ENCODE results near the gene ARHGAP6. TPM values are rescaled to one million over a fixed set of nuclear protein-coding genes. Genes with fewer than 3 reads are reported as not detected.

ARHGAP6 gene
- total and polyA plus RNA-seq, 8 donors, result 2.2 to 26.4 (median 8.7) TPM

DNA sequence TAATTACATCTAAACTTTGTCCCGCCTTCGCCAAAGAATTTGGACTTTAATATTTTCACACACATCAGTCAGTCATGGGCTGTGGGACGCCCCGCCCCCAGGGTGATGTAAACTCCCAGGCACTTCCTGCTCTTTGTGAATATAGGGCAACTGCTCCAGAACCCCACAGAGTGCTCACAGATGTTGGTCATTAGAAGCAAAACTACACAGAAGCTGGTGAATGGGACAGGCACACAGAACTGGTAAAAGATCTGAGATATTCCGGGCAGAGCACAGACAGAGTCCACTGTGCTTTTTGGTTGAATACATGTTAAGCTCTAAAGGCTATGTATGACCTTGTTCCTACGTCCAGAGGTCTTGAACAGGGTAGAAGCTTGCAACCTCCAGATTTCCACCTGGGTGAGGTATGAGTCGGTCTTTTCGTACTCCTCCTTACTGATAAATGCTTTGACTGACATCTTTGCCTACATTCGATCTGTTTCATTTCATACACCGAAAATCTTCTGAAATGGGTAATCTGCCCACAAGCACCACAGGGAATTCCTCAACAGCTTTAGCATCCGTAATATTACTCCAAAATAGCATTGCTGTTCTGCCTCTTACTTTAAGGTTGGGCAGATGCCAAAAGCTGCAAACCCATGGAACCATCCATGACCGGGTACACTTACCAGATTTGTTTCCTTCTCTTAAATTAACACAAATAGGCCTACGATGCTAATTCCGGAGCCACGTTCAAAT is 227.9 kb downstream of the ARHGAP6 start:
- intact Hi-C loops (cut with DNase I; ENCODE audit: low total_unique reads), result no loop called here
- WGBS, 5 donors, result 64 to 72% (median 70%) methylated on average over 14 to 15 of the region's 15 CpGs
- no peak for TF ChIP-seq POLR2AphosphoS5 (IDR thresholded peaks at IDR 0.05)
- TF ChIP-seq POLR2A (IDR thresholded peaks at IDR 0.05), result no peak
- TF ChIP-seq, protein P1, sequence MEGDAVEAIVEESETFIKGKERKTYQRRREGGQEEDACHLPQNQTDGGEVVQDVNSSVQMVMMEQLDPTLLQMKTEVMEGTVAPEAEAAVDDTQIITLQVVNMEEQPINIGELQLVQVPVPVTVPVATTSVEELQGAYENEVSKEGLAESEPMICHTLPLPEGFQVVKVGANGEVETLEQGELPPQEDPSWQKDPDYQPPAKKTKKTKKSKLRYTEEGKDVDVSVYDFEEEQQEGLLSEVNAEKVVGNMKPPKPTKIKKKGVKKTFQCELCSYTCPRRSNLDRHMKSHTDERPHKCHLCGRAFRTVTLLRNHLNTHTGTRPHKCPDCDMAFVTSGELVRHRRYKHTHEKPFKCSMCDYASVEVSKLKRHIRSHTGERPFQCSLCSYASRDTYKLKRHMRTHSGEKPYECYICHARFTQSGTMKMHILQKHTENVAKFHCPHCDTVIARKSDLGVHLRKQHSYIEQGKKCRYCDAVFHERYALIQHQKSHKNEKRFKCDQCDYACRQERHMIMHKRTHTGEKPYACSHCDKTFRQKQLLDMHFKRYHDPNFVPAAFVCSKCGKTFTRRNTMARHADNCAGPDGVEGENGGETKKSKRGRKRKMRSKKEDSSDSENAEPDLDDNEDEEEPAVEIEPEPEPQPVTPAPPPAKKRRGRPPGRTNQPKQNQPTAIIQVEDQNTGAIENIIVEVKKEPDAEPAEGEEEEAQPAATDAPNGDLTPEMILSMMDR (IDR thresholded peaks at IDR 0.05), result no peak
- TF ChIP-seq EP300 (IDR thresholded peaks at IDR 0.05), result no peak
- Histone ChIP-seq H3K4me1 (peaks cover 0 to 12% (median 0%) of the 10 kb centered on the region in 4 donors), H3K27me3 (no peaks in the 10 kb centered on the region), H3K36me3 (no peaks in the 10 kb centered on the region), H3K9me3 (no peaks in the 10 kb centered on the region), H3K4me3 (no peak overlapping the region), H3K27ac (peak overlapping the region in 3 of 5 donors; percentile 12 to 47 (median 15))
- peak in 1 of 2 donors; percentile 74 for DNase-seq

DNA sequence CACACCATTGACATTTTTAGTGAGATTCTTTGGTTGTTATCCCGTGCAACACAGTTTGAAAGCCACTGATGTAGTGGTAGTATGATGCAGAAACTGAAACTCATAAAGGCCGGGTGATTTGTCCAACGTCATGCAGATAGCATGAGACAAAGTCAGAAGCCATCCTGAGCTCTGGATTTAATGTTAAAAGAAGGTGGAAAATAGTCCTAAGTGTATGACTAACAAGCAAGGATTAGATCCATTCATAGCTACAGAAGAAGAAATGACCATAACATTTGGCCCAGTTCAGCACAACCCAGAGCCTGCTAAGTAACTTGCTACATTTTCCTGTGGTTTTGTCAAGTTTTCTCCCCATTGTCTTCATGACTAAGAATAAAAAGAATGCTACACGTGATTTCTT is 230.2 kb downstream of the ARHGAP6 start:
- H3K27ac ChIP-seq, result no peak overlapping the region
- H3K36me3 ChIP-seq, result no peaks in the 10 kb centered on the region
- TF ChIP-seq POLR2AphosphoS5 (IDR thresholded peaks at IDR 0.05), result no peak
- no peak for TF ChIP-seq EP300 (IDR thresholded peaks at IDR 0.05)
- TF ChIP-seq, protein P1 (IDR thresholded peaks at IDR 0.05), result no peak
- TF ChIP-seq POLR2A (IDR thresholded peaks at IDR 0.05), result no peak
- no peaks in the 10 kb centered on the region for H3K27me3 ChIP-seq
- 44 to 78% (median 65%) methylated on average over 4 of the region's 4 CpGs for WGBS, 5 donors
- H3K9me3 ChIP-seq, result no peaks in the 10 kb centered on the region
- peaks cover 0 to 12% (median 0%) of the 10 kb centered on the region in 4 donors for H3K4me1 ChIP-seq
- no peak overlapping the region for H3K4me3 ChIP-seq
- intact Hi-C loops (cut with DNase I; ENCODE audit: low total_unique reads), result no loop called here
- DNase-seq, result no peak

DNA sequence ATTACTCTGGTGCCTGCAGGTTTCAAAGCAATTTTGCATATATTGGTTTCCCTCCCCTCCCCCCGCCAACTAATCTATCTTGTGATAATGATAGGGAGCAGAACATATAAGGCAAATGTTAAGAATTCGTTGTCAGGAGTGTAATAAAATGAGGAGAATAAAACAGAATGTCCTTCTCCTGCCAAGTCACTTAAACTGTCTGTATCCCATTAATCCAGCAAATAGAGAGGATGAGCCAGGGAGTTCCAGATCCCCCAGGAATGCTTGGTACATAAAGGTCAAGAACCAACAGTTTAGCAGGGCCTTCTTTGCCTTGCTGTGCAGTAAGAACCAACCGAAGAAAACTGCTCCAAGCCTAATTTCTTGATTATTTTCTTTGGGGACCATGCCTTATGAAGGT is 231.1 kb downstream of the ARHGAP6 start:
- no peak overlapping the region for H3K27ac ChIP-seq
- intact Hi-C loops (cut with DNase I; ENCODE audit: low total_unique reads), result no loop called here

DNA sequence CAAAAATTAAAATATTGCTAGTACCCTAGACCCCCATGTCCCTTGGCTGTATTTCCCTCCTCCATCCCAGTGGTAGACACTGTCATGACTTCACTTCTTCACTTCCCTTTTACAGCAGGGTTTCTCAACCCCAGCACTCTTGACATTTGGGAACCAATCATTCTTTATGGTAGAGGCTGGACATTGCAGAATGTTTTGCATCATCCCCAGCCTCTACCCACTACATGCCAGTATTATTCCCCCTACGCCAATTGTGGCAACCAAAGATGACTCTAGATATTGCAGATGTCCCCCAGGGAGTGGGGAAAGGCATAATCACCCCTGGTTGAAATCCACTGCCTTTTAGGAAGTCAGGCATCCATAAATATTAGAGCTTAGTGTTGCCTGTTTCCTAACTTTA is 233.9 kb downstream of the ARHGAP6 start:
- Histone ChIP-seq H3K36me3 (no peaks in the 10 kb centered on the region), H3K27me3 (peaks cover 0 to 9% (median 0%) of the 10 kb centered on the region in 3 donors), H3K4me1 (no peaks in the 10 kb centered on the region), H3K9me3 (no peaks in the 10 kb centered on the region), H3K4me3 (no peak overlapping the region), H3K27ac (no peak overlapping the region)
- 57 to 92% (median 70%) methylated on average over 1 of the region's 1 CpG for WGBS, 5 donors
- no peak for DNase-seq
- TF ChIP-seq, protein P1 (IDR thresholded peaks at IDR 0.05), result no peak
- TF ChIP-seq EP300 (IDR thresholded peaks at IDR 0.05) (no peak), POLR2AphosphoS5 (IDR thresholded peaks at IDR 0.05) (no peak), POLR2A (IDR thresholded peaks at IDR 0.05) (no peak)
- intact Hi-C loops (cut with DNase I; ENCODE audit: low total_unique reads), result no loop called here

More for the DNA sequence above, 231.1 kb downstream of the ARHGAP6 start:
- DNase-seq, result no peak
- no peaks in the 10 kb centered on the region for H3K27me3 ChIP-seq
- H3K9me3 ChIP-seq, result no peaks in the 10 kb centered on the region
- peaks cover 0 to 12% (median 0%) of the 10 kb centered on the region in 4 donors for H3K4me1 ChIP-seq
- H3K36me3 ChIP-seq, result no peaks in the 10 kb centered on the region
- no peak overlapping the region for H3K4me3 ChIP-seq
- WGBS, 5 donors, result 49 to 68% (median 58%) methylated on average over 3 of the region's 3 CpGs
- TF ChIP-seq POLR2AphosphoS5 (IDR thresholded peaks at IDR 0.05), result no peak
- TF ChIP-seq, protein P1 (IDR thresholded peaks at IDR 0.05), result no peak
- no peak for TF ChIP-seq EP300 (IDR thresholded peaks at IDR 0.05)
- no peak for TF ChIP-seq POLR2A (IDR thresholded peaks at IDR 0.05)
